Ishikawa (cell line): Measurements from ENCODE around the gene GOSR2.

ENCODE experiments used
- EP300 ChIP-seq: IDR thresholded peaks from 2 replicates; pipeline ENCODE4 v1.6.1; 2012; ENCODE audit warnings: borderline replicate concordance
- TF ChIP-seq, protein P1 (sequence below): IDR thresholded peaks from 2 replicates; pipeline ENCODE4 v1.6.1; 2012

DNA sequence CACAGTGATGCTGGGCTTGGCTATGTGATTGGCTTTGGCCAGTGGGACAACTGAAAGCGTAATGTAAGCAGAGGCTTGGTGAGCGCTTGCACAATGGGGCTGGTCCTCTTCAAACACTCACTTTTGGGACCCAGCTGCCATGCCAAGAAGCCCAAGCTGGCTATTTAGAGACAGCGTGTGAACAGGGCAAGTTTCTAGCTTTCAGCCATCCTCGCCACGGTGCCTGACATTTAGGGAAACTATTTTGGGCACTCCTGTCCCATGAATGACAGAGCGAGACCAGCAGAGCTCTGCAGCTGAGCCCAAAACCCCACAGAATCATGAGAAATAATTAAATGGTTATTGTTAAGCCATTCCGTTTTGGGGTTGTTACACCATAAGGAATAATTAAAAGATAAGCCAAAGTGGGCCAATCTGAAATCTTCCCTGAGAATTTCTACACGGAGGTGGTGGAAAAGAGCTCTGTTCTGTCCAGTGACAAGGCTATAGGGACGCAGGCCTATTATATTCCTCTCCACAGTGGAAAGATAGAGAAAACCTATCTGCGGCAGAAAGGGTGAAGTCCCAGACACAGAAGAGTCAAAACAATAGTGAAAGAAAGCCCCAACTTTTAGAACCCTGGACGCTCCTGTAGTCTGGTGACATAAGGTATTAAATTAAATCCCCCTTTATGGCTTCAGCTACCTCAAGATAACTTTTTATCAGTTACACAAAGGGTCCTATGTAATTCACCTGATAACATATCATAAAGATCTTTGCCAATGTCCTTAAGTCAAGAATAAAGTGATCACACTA, 66.9 kb downstream of the GOSR2 start:
- no peak for TF ChIP-seq EP300
- TF ChIP-seq, protein P1, sequence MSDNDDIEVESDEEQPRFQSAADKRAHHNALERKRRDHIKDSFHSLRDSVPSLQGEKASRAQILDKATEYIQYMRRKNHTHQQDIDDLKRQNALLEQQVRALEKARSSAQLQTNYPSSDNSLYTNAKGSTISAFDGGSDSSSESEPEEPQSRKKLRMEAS, result no peak
